Measurements from ENCODE around the gene TRIM71.

GRCh38 chr3:32888739-32889138 is 70.9 kb downstream of the TRIM71 start:
- no peak for TF ChIP-seq CTCF (IDR thresholded peaks at IDR 0.05; ENCODE audit: insufficient read depth, low read length)
- TF ChIP-seq POLR2AphosphoS5 (IDR thresholded peaks at IDR 0.05; ENCODE audit: low read depth), result no peak
- TF ChIP-seq REST (IDR thresholded peaks at IDR 0.05; ENCODE audit: insufficient replicate concordance, low read depth), result no peak
- no peak for TF ChIP-seq GABPA (IDR thresholded peaks at IDR 0.05; ENCODE audit: low read depth)

Measured in HL-60 (cell line).